ENCODE results near the gene GLE1. TPM values are rescaled to one million over a fixed set of nuclear protein-coding genes. Genes with fewer than 3 reads are reported as not detected.

Gene GLE1
- total RNA-seq, 1 experiment from 2014 or later = 36.6 TPM

GRCh38 chr9:128504485-128505413 lies at the start of gene GLE1 (continued):
- no peak for TF ChIP-seq CTCF (IDR thresholded peaks at IDR 0.05 in 2 of 3, conservative IDR thresholded peaks at IDR 0.05 in 1 of 3; ENCODE audit: borderline replicate concordance in 1 of 3, insufficient read depth in 1 of 3, low read depth in 2 of 3, low read length in 2 of 3)
- TF ChIP-seq SIN3A (IDR thresholded peaks at IDR 0.05; ENCODE audit: low read depth) = peak; percentile 88
- no peak for TF ChIP-seq FOSL1 (IDR thresholded peaks at IDR 0.05; ENCODE audit: low read depth)
- peak; percentile 94 for TF ChIP-seq POLR2A (IDR thresholded peaks at IDR 0.05; ENCODE audit: borderline replicate concordance, extremely low read depth, insufficient read depth, insufficient read length)
- TF ChIP-seq SP1 (IDR thresholded peaks at IDR 0.05; ENCODE audit: low read depth) = 0 out of 2 replicates have a peak, but pooled peaks have one; percentile 3
- no peak for TF ChIP-seq EZH2 (IDR thresholded peaks at IDR 0.05)

GRCh38 chr9:128454991-128455390 lies 49.5 kb upstream of the GLE1 start:
- Histone ChIP-seq H4K20me1 (ENCODE audit: insufficient read depth) (no peaks in the 10 kb centered on the region), H3K79me2 (ENCODE audit: insufficient read depth, low read length) (peaks cover 18% of the 10 kb centered on the region), H3K27me3 (ENCODE audit: insufficient read depth, low read length) (no peaks in the 10 kb centered on the region), H3K36me3 (ENCODE audit: control insufficient read depth in 1 of 2, insufficient read depth in 2 of 2, low read length in 2 of 2) (peaks cover 2 to 8% of the 10 kb centered on the region in 2 experiments; a peak in 3 of 4 replicates), H2AFZ (ENCODE audit: low read depth, low read length, poor library complexity, severe bottlenecking) (no peak overlapping the region), H3K9me2 (ENCODE audit: insufficient read depth) (no peaks in the 10 kb centered on the region), H3K9me3 (ENCODE audit: control insufficient read depth in 1 of 2, insufficient read depth in 1 of 2, low read depth in 1 of 2, low read length in 2 of 2) (no peaks in the 10 kb centered on the region), H3K4me2 (ENCODE audit: low read length) (peak overlapping the region; percentile 92; the same call in 1 of the 2 replicates), H3K9ac (ENCODE audit: low read length) (no peak overlapping the region), H3K4me3 (replicated peaks in 1 of 2; ENCODE audit: low read depth in 1 of 2, low read length in 2 of 2) (no peak overlapping the region), H3K27ac (ENCODE audit: low read depth, low read length) (no peak overlapping the region), H3K4me1 (ENCODE audit: control insufficient read depth in 1 of 2, insufficient read depth in 2 of 2, low read length in 2 of 2) (peaks cover 5 to 22% of the 10 kb centered on the region in 2 experiments; a peak in 3 of 4 replicates)
- DNase-seq (ENCODE audit: low read depth, low spot score) (no peak), ATAC-seq (no peak)
- TSS peak; percentile 73 for BruUV-seq (replicated peaks)
- TF ChIP-seq ELF1 (IDR thresholded peaks at IDR 0.05; ENCODE audit: borderline replicate concordance, low read depth) (no peak), MAX (IDR thresholded peaks at IDR 0.05) (no peak), CEBPB (IDR thresholded peaks at IDR 0.05; ENCODE audit: low read depth) (no peak), RAD21 (IDR thresholded peaks at IDR 0.05; ENCODE audit: low read depth) (no peak), SRF (IDR thresholded peaks at IDR 0.05; ENCODE audit: low read depth) (no peak), POLR2AphosphoS5 (IDR thresholded peaks at IDR 0.05; ENCODE audit: low read depth, low read length) (no peak), CBX3 (IDR thresholded peaks at IDR 0.05; ENCODE audit: low read depth) (no peak), ZBTB33 (IDR thresholded peaks at IDR 0.05; ENCODE audit: extremely low read depth, insufficient replicate concordance, low read length) (no peak), FOSL1 (IDR thresholded peaks at IDR 0.05; ENCODE audit: low read depth) (no peak)
- RAD21 ChIA-PET (ENCODE audit: low non-redundant PET in 1 of 2, low total read pairs in 2 of 2, uncharacterized antibody in 2 of 2, unreplicated experiment in 2 of 2) = no interaction called here
- CTCF ChIA-PET = interaction anchor here (1.3 kb wide), 1 partner anchor 16 kb away, joined by 7 read pairs; no protein-coding TSS in a partner anchor
- intact Hi-C loops (cut with micrococcal nuclease) = loop anchor here (5.0 kb wide), 1 partner anchor 97 kb away; the partner anchor contains the start of gene SPTAN1
- POLR2A ChIA-PET = no interaction called here
